Tibial nerve (tissue), 4 donors: ENCODE measurements around the gene NUP107.

Source experiments
- CTCF ChIP-seq, 5 experiments: fragments of 200-600 bp in 3 of 5; fragments of 450-650 bp in 2 of 5; sonication (generic) in 3 of 5; IDR thresholded peaks; one replicate each; pipeline ENCODE4 v1.5.1; 2016 to 2019; ENCODE audit warnings: antibody characterized with exemption in 5 of 5, mild to moderate bottlenecking in 3 of 5, moderate library complexity in 2 of 5
- EP300 ChIP-seq, 2 donors: sonication (generic); formaldehyde crosslinking; IDR thresholded peaks; one replicate each; pipeline ENCODE4 v1.6.1; 2017; ENCODE audit warnings: antibody characterized with exemption in 2 of 2, mild to moderate bottlenecking in 1 of 2
- POLR2A ChIP-seq, 2 donors: fragments of 450-650 bp; IDR thresholded peaks; one replicate each; pipeline ENCODE4 v1.6.1; 2017; ENCODE audit warnings: antibody characterized with exemption in 2 of 2, mild to moderate bottlenecking in 2 of 2, moderate library complexity in 2 of 2

- no peak for TF ChIP-seq CTCF (IDR thresholded peaks at IDR 0.05)
- TF ChIP-seq POLR2A (IDR thresholded peaks at IDR 0.05): no peak
- TF ChIP-seq EP300 (IDR thresholded peaks at IDR 0.05): peak in 1 of 2 donors; percentile 13
Observed at GRCh38 chr12:68784015-68784414, 97.2 kb downstream of the NUP107 start.
